NK-92 treated with Interleukin-12 subunit alpha and Interleukin-12 subunit beta, amount 100 ng/mL, for 24 hours (cell line): ENCODE data around the gene TMEM63C.

Experiments used
- DNase-seq: peaks from one replicate; lab custom pipeline; 2025; lab: John Stamatoyannopoulos, UW

TMEM63C gene

DNA sequence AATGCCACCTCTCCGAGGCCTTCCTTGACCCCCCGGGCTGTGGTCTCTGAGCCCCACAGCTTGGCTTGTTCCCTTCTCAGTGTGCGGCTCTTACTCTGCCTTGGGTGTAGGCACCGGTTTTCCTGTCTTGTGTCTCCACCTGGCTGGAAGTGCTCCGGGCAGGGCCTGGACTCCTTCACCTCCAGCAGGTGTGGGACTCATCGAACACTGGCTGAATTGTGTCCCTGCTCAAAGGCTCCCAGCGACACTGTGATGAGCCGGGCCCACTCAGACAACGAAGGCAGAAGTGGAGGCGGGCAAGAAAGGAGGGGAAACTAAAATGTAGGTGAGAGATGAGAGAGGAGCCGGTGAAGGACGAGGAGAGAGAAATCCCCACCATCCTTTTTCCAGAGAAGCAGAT lies 18.0 kb downstream of the TMEM63C start:
- DNase-seq, result no peak

DNA sequence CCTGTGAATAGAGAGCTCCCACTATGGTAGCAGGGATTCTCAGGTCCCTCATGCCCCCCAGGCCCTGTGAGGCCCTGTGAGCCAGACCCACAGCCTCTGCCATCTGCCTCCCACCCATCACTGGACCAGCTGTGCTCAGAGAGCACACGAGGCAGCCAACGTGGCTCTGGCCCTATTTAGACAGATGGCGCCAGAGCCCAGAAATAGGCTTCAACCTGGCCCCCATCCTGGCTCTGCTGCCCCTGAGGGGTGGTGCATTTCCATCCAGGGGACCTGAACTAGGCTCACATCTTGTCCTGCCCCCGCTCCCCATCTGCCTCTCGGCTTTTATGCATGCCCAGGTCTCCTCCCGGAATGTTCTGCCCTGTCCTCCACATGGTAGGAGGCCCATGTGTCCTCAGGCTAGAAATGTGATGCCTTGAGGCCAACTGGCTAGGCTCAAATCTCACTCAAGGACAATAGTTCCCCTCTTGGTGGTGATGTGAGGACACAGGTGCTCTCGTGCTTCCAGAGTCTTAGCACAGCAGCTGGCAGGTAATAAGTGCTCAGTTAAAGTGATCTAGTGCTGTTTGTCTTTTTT lies 18.9 kb downstream of the TMEM63C start:
- no peak for DNase-seq

DNA sequence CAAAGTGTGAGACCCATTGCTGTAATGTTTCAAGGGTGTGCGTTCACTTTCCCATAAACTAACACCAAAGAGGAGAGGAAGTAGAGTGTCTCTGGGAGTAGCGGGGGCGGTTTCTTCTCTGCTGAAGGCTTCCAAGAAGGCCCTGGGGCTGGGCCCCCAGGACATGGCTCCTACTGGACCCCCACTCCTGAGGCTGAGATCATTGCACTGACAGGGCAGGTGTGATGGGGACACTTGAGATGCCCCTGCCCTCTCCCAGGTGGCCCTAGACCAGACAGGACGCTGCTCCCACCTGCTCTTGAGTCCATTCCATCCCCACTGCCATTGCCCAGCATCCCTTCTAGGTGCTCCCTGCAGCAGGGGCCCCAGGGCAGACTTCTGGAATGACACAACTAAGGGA lies 20.1 kb downstream of the TMEM63C start:
- no peak for DNase-seq

DNA sequence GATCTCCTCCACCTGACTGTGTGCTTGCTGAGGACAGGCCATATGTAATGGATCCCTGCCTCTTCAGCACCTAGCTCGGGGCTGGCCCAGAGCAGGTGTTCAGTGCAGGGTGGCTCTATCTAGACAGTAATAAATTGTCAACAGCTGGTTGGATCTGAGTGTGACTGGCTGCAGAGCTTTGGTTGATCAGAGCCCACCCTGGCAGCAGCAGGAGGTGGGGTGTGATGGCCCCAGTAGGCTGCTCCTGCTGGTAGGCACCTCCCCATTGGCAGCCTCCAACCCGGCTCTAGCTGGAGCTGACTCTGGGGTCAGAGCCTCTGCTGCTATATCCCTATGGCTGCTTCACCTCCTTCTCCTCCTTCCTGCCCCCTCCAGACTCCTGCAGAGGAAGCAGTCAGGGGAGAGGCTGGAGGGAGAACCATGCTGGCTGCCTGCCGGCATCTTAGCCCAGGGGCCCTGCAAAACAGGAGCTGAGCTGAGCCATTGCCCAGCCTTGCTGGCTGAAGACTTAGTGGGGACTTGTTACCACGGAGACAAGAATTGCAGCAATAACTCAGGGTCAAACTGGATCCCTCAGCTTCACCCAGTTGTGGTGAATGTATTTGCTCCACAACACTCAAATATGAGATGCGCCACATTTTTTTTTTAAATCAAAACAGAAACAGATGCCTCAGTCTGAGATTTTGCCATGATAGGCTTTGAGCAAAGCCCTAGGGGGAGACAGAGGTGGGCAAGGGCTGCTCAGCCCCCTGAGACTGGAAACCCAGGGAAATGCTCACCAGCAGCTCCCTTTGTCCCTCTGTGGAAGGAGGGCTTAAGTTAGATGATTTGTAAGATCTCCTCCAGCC lies 22.2 kb downstream of the TMEM63C start:
- DNase-seq, result no peak

DNA sequence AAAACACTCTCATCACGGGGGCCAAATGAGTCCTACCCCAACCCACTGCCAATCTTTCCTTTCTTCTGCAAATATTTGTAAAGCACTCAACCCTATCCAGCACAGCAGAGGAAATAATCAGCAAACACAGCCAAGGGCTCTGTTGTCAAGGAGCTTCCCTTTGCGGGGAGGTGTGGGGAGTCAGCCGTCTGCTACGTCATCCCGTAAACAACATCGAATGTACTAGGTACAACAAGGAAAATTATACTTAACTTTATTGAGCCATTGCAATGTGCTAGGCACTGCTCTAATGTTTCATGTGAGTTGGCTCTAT lies 22.8 kb downstream of the TMEM63C start:
- no peak for DNase-seq

DNA sequence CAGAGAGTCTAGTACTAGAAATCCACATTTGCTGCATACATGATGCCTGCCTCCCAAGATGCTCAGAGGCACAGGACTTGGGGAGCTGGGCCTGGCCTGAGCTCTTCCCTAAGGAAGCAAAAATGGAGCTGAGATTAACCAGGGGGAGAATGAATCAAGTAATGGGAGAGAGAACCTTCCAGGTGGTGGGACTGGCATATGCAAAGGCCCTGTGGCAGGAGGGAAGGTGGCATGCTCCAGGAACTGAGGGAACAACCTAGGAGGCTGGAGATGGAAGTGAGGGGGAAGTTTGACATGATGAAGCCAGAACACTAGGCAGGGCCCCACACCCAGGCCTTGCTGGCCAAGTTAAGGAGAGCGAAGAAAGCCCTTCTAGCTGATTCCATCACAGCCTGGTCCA lies 23.3 kb downstream of the TMEM63C start:
- DNase-seq, result no peak

DNA sequence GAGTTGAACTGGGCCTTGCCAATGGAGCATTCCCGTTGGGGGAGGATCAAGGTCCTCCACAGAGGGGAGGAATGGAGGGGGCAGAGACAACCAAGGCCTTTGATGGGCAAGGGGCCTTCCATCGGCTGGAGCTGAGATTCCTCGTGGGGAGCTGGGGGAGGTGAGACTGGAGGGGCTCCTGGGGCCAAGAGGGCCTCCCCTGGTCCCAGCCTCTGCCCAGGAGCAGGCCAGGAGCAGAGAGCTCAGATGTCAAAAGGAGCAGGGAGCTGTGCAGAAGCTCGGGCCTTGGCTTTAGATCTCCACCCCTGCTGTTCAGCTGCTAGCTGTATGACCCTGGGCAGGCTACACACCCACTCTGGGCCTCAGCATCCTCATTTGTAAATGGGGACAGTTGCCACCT lies 24.0 kb downstream of the TMEM63C start:
- DNase-seq, result no peak

DNA sequence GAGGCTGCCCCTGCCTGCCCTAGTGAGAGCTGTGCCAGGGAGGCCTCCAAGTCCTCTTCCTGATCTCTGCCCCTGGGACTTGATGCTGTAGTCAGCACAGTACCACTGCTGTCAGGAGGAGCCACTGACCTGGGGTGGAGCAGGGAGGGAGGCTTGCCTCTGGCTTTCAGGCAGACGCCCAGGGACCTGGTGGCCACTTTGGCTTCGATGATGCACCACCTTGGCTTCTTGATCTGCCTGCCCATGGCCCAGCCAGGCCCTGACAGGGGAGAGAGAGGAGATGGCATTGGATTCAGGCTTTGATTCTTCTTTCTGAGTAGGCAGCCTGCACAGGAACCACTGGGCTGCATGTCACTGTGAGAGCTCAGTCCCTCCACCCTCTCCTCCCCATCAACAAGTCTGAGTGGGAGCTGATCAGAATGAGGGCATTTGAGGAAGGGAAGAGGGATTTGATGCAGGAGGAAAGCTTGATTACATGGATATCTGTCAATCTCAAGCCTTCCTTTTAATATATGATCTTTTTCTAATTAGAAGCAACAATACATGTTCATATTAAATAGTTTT lies 24.7 kb downstream of the TMEM63C start:
- no peak for DNase-seq

DNA sequence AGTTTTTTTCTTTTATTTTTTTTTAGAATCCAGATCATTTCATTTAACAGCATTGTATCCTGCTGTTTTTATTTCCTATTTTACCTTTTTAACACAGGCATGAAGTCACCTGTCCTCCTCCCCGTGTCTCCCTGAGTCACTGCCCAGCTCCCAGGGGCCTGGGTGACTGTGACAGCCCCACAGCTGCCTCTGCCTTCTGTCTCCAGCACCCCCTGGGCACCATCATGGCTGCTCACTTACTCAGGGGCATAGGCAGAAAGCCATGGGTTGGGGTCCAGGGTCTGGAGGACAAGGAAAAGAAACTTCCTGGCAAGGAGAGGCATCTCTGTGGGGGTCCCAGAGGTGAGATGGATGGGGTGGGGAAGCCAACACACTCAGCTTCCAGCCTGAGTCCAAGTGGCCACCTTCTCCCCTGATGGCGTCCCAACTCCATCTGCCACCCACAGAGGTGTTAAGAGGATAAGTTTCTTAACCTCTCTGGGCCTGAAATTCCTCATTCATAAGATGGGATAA lies 25.3 kb downstream of the TMEM63C start:
- no peak for DNase-seq

DNA sequence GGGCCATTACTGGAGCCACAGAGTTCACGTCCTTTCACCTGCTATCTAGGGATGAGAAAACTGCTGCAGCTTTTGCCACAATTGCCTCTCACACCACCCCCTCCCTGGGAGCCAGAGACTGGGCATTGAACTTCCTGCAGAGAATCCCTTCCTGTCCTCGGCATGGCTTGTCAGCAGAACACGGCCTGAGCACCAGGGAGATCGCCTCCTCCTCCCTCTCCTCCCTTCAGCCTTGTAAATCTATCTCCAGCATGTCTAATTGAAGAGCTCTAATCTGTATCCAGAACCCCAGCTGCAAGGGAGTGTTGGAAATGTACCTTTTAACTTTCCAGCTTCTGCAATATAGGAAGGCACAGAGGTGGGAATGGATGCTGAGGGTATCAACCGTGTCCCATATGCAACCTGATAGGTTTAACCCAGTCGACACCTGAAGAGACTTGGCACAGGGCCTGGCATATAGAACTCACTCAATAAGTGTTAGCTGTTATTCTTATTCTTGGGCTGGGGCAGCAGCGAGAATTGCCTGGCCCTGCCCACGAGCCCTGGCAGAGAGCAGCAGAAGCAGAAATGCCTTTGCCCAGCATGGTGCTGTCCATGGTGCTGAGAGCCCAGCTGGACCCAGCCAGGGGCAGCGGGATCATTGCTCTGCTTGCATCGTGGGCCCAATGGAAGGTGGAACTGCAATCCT lies 26.8 kb downstream of the TMEM63C start:
- peak; percentile 19 for DNase-seq

DNA sequence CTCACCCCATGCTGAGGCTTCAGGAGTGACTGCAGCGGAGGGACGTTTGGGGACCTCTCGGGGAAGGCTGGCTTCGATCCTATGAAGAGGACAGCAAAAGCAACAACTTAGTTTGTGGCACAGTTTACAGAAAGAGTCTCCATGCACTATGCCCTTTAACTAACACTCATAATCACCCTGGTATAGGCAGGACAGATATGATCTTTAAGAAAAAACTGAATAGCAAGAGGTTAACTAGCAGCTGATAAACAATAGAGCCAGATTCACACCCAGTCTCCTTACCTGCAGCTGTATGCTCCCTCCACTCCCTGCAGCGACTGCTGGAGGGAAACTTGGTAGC lies 27.4 kb downstream of the TMEM63C start:
- no peak for DNase-seq

DNA sequence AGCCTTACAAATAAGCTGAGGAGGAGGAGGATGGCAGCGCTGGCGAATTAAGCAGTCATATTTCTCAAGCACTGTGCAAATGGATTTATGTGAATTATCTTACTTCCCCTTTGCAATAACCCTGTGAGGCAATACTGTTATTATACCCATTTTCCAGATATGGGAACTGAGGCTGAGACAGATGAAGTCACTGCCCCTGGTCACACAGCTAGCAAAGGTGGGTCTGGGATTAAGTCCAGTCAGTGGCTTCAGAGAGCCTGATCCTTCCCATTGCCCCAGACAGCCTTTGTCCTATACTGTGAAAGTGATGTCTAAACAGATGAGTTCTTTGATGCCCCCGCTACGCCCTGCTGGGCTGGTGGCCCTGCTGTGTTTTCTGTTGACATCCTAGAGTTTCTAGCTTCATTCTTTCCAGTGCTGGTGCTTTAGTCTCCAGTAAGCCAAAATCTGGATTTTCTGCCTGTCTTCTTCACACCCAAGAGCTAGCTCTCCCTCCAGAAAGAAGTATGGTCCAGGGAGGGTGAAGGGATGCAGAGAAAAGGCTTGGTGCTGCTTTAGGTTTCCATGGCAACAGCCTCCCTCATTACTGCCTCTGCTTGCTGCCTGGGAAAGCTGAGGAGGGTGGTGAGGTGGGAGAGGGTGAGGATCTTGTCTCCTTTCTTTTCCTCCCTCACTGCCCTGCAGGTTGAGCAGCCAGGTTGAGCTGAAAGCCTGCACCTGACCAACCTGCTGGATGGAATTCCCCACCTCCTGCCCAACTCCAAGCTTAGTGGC lies 30.7 kb downstream of the TMEM63C start:
- no peak for DNase-seq

DNA sequence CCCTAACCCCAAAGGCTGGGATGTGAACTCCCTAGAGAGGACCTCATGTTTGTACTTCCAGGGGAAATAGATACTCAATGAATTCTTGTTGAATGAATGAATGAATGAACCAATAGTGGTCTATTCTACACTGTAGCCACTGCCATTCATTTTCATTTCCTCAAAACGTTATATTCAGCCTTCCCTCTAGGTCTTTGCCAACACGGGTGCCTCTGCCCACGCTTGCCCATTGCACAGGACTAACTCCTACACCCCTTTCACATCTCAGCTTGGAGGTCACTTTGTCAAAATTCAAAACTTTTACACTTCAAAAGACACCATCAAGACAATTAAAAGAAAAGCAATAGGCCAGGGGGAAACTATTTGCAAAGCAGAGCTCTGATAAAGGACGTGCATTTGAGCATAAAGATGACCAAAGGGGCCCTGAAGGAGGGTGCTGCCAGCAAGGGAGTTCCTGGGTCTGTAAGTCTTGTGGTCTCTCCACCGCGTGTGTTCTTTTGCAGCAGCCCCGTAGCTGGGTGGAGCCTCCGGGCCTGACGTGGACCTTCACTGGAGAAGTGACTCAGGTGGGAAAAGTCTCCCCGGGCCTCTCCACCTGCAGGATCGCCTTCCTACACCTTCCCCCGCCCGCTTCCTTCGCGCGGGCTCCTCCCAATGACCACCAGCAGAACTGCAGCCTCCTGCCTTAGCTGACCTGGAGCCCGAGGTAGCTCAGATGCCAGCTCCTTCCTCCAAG lies 31.5 kb downstream of the TMEM63C start:
- peak; percentile 36 for DNase-seq

DNA sequence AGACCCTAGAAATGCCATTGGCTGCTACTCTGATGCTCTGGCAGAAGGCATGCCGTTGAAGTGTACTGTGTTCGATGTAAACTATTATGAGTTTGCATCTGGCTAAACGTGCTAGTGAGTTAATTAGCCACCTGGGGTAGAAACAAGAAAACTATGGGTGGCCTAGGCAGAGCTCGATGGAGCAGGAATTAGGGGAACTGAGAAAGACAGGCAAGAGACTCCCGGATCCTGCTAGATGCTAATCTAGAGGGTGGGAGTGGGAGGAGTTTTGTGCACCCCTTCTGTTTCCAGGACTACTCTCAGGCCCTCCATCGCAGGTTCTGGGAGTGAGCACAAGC lies 32.0 kb downstream of the TMEM63C start:
- no peak for DNase-seq

DNA sequence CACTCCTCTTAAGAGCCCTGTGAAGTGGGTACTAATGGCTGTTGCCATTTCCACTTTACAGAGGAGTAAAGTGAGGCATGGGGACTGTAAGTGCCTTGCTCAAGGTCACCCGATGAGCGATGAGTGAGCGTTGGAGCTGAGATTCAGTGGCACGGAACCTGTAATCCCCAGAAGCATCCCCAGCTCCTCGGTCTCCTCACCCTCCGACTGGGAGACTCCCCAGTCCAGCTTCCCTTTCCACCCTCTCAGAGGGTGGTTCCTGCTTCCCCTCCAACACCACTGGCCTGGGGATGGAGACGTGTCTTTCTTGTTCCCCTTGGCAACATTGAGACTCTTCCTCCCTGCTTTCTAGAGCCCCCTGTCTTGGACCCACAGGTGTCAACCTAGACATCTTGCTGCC lies 32.6 kb downstream of the TMEM63C start:
- DNase-seq, result no peak

DNA sequence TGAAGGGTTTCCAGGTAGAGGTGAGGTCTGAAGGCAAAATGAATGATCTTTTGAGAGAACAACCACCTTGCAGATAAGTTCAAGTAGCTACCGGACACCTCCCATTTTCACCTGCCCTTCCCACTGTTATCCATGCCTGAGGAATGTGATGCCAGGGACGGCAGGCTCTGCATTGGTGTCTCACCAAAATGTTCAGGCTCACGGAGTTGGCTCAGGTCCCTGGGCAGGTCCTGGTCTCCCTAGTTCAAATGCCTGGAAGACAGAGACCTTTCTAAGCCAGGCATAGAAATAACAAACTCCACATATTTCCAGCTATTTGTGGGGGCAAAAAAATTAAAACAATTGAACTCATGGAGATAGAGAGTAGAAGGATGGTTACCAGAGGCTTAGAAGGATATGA lies 36.0 kb downstream of the TMEM63C start:
- DNase-seq, result no peak

DNA sequence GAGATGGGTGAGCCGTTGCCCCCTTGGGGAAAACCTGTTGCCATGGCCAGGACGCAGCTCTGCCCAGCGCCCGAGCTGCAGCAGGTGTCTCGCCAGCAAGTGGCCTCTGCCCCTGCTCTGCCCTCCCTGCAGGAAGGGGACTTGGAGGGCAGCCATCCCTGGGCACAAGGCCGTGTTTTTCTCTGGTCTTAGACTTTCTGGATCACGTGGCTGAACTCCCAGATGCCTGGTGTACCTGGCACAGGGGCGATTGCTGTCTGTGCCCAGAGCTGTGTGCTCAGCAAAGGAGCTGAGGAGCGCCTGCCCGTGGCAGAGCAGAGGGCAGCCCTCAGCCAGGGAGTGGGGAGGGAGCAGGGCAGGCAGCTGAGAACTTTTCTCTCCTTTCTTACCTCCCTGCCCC lies 38.0 kb downstream of the TMEM63C start:
- no peak for DNase-seq

DNA sequence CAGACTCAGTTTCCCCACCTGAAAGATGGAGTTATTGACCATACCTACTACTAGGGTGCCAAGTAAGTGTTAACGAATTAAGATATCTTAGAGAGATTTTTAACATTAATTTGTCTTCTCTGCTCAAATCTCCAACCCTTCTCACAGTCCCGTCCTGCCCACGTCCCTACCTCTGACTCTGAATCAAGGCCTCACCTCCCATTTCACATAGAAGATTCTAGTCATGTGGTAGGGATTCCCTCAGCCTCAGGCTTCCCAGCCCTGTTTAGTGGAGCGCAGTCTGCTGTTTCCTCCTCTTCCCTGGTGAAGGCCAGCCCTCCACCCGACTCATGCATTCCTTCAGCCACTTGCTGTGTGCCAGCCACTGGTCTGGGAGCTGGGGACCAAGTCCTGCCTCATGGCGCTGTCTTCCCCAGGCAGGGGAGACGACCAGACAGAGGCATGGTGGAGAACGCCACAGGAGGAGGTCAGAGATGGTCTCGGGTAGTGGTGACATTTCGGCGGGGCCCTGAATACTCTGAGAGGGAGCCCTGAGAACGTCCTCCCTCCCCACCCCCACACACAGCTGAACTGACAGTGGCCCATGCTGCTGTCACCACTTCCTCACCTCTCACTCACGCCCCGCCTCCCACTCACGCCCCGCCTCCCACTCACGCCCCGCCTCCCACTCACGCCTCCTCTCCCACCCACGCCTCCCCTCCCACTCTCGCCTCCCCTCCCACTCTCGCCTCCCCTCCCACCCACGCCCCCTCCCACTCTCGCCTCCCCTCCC lies 38.8 kb downstream of the TMEM63C start:
- no peak for DNase-seq

DNA sequence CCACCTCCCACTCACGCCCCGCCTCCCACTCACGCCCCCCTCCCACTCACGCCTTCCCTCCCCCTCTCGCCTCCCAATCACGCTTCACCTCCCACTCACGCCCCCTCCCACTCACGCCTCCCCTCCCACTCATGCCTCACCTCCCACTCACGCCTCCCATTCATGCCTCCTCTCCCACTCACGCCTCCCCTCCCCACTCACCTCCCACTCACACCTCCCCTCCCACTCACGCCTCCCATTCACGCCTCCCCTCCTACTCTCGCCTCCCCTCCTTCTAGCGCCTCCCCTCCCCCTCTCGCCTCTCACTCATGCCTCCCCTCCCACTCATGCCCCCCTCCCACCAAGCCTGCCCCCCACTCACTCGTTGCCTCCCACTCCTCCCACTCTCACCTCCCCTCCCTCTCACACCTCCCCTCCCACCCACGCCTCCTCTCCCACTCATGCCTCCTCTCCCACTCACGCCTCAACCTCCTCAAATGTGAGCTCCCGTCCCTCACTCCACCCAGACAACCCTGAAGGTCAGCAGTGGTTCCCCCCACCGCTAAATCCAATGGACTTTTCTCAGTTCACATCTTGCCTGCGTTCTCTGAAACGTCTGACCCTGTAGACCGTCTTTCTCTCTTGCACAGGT lies 39.8 kb downstream of the TMEM63C start:
- DNase-seq, result no peak

DNA sequence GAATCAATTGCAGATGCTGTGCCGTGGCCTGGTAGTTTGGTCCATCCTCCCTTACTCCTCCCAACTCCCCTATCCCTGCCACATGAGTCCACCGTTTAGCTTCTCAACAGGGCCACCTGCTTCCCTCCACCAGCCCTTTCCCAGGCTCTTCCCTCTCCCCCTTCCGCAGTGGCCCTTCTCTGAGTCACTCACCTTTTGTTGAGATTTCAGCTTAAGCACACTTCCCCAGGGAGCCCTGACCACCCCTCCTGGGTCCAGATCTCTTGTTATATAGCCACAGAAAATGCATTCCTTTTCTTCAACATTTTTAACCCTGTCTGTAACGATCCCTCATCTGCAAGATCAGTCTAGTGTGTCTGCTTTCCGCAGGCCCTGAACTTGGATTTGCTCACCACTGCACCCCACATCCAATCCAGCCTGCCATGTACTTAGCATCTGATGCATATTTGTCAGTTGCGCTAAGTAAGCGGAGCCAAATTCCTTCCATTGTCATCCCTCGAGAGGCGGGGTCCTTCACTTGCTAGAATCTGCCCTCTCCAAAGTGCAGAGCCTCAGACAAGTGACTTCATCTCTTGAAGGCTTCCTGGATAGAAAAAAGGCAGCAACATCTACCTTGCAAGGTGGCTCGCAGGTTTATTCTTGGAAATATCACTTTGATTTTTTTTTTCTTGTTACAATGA lies 41.1 kb downstream of the TMEM63C start:
- no peak for DNase-seq
